ENCODE data around the gene MLLT3. TPM values are rescaled to one million over a fixed set of nuclear protein-coding genes. Genes with fewer than 3 reads are reported as not detected.

Gene MLLT3
- total and polyA plus RNA-seq, 4 donors = 22.0 to 42.3 (median 31.1) TPM

- no peak for DNase-seq (ENCODE audit: low read depth in 4 of 6, low spot score in 6 of 6)
- 92% methylated on average over 2 of the region's 3 CpGs for WGBS (ENCODE audit: insufficient coverage)
- no peaks in the 10 kb centered on the region for H3K4me1 ChIP-seq (ENCODE audit: control insufficient read depth, insufficient read depth, low read length)
- H3K4me3 ChIP-seq (ENCODE audit: low read depth, low read length) = no peak overlapping the region
- no peaks in the 10 kb centered on the region for H3K27me3 ChIP-seq (ENCODE audit: control insufficient read depth, insufficient read depth, low read length)
- no peaks in the 10 kb centered on the region for H3K36me3 ChIP-seq (ENCODE audit: control insufficient read depth, insufficient read depth, low read length)
- no peak overlapping the region for H3K27ac ChIP-seq (ENCODE audit: low read depth, low read length)
- no peaks in the 10 kb centered on the region for H3K9me3 ChIP-seq (ENCODE audit: control insufficient read depth, insufficient read depth, low read length)
Measured at GRCh38 chr9:20462410-20462809, 159.9 kb downstream of the MLLT3 start.

GRCh38 chr9:20447291-20447690 lies 175.0 kb downstream of the MLLT3 start:
- no peak overlapping the region for H3K4me3 ChIP-seq (ENCODE audit: low read depth, low read length)

GRCh38 chr9:20446248-20446647 lies 176.1 kb downstream of the MLLT3 start:
- H3K4me1 ChIP-seq (ENCODE audit: control insufficient read depth, insufficient read depth, low read length) = no peaks in the 10 kb centered on the region
- H3K9me3 ChIP-seq (ENCODE audit: control insufficient read depth, insufficient read depth, low read length) = no peaks in the 10 kb centered on the region
- H3K27me3 ChIP-seq (ENCODE audit: control insufficient read depth, insufficient read depth, low read length) = no peaks in the 10 kb centered on the region
- no peaks in the 10 kb centered on the region for H3K36me3 ChIP-seq (ENCODE audit: control insufficient read depth, insufficient read depth, low read length)
- H3K4me3 ChIP-seq (ENCODE audit: low read depth, low read length) = no peak overlapping the region
- no peak overlapping the region for H3K27ac ChIP-seq (ENCODE audit: low read depth, low read length)
- WGBS (ENCODE audit: insufficient coverage) = 100% methylated on average over 1 of the region's 5 CpGs
- DNase-seq (ENCODE audit: low read depth in 4 of 6, low spot score in 6 of 6) = no peak

More at GRCh38 chr9:20447291-20447690, 175.0 kb downstream of the MLLT3 start:
- H3K27me3 ChIP-seq (ENCODE audit: control insufficient read depth, insufficient read depth, low read length) = no peaks in the 10 kb centered on the region
- DNase-seq (ENCODE audit: low read depth in 4 of 6, low spot score in 6 of 6) = no peak
- no peaks in the 10 kb centered on the region for H3K9me3 ChIP-seq (ENCODE audit: control insufficient read depth, insufficient read depth, low read length)
- no peaks in the 10 kb centered on the region for H3K36me3 ChIP-seq (ENCODE audit: control insufficient read depth, insufficient read depth, low read length)
- H3K27ac ChIP-seq (ENCODE audit: low read depth, low read length) = no peak overlapping the region
- no peaks in the 10 kb centered on the region for H3K4me1 ChIP-seq (ENCODE audit: control insufficient read depth, insufficient read depth, low read length)

GRCh38 chr9:20442461-20443319 lies 179.6 kb downstream of the MLLT3 start:
- H3K36me3 ChIP-seq (ENCODE audit: control insufficient read depth, insufficient read depth, low read length) = no peaks in the 10 kb centered on the region
- no peaks in the 10 kb centered on the region for H3K4me1 ChIP-seq (ENCODE audit: control insufficient read depth, insufficient read depth, low read length)
- H3K27me3 ChIP-seq (ENCODE audit: control insufficient read depth, insufficient read depth, low read length) = no peaks in the 10 kb centered on the region
- H3K27ac ChIP-seq (ENCODE audit: low read depth, low read length) = no peak overlapping the region
- DNase-seq (ENCODE audit: low read depth in 4 of 6, low spot score in 6 of 6) = peak in 3 of 6 donors; percentile 19 to 96 (median 71)
- H3K4me3 ChIP-seq (ENCODE audit: low read depth, low read length) = no peak overlapping the region
- WGBS (ENCODE audit: insufficient coverage) = 40% methylated on average over 1 of the region's 3 CpGs
- no peaks in the 10 kb centered on the region for H3K9me3 ChIP-seq (ENCODE audit: control insufficient read depth, insufficient read depth, low read length)

GRCh38 chr9:20441711-20442423 lies 180.4 kb downstream of the MLLT3 start:
- Histone ChIP-seq H3K27ac (ENCODE audit: low read depth, low read length) (no peak overlapping the region), H3K4me3 (ENCODE audit: low read depth, low read length) (no peak overlapping the region)
- no CpG with 5 or more reads among the region's 4 CpGs for WGBS (ENCODE audit: insufficient coverage)

GRCh38 chr9:20441166-20441565 lies 181.1 kb downstream of the MLLT3 start:
- WGBS (ENCODE audit: insufficient coverage) = no CpG with 5 or more reads among the region's 4 CpGs
- Histone ChIP-seq H3K4me1 (ENCODE audit: control insufficient read depth, insufficient read depth, low read length) (no peaks in the 10 kb centered on the region), H3K27ac (ENCODE audit: low read depth, low read length) (no peak overlapping the region), H3K27me3 (ENCODE audit: control insufficient read depth, insufficient read depth, low read length) (no peaks in the 10 kb centered on the region), H3K4me3 (ENCODE audit: low read depth, low read length) (no peak overlapping the region), H3K36me3 (ENCODE audit: control insufficient read depth, insufficient read depth, low read length) (no peaks in the 10 kb centered on the region), H3K9me3 (ENCODE audit: control insufficient read depth, insufficient read depth, low read length) (no peaks in the 10 kb centered on the region)
- DNase-seq (ENCODE audit: low read depth in 4 of 6, low spot score in 6 of 6) = no peak

More at GRCh38 chr9:20441711-20442423, 180.4 kb downstream of the MLLT3 start:
- DNase-seq (ENCODE audit: low read depth in 4 of 6, low spot score in 6 of 6) = peak in 1 of 6 donors; percentile 67
- no peaks in the 10 kb centered on the region for H3K9me3 ChIP-seq (ENCODE audit: control insufficient read depth, insufficient read depth, low read length)
- H3K27me3 ChIP-seq (ENCODE audit: control insufficient read depth, insufficient read depth, low read length) = no peaks in the 10 kb centered on the region
- no peaks in the 10 kb centered on the region for H3K4me1 ChIP-seq (ENCODE audit: control insufficient read depth, insufficient read depth, low read length)
- no peaks in the 10 kb centered on the region for H3K36me3 ChIP-seq (ENCODE audit: control insufficient read depth, insufficient read depth, low read length)

- no peaks in the 10 kb centered on the region for H3K36me3 ChIP-seq (ENCODE audit: control insufficient read depth, insufficient read depth, low read length)
- no peak overlapping the region for H3K4me3 ChIP-seq (ENCODE audit: low read depth, low read length)
- H3K9me3 ChIP-seq (ENCODE audit: control insufficient read depth, insufficient read depth, low read length) = no peaks in the 10 kb centered on the region
- H3K27me3 ChIP-seq (ENCODE audit: control insufficient read depth, insufficient read depth, low read length) = no peaks in the 10 kb centered on the region
- DNase-seq (ENCODE audit: low read depth in 4 of 6, low spot score in 6 of 6) = no peak
- no peaks in the 10 kb centered on the region for H3K4me1 ChIP-seq (ENCODE audit: control insufficient read depth, insufficient read depth, low read length)
- H3K27ac ChIP-seq (ENCODE audit: low read depth, low read length) = no peak overlapping the region
- WGBS (ENCODE audit: insufficient coverage) = no CpG with 5 or more reads among the region's 2 CpGs
Measured at GRCh38 chr9:20437476-20437875, 184.8 kb downstream of the MLLT3 start.

- no CpG with 5 or more reads among the region's 1 CpG for WGBS (ENCODE audit: insufficient coverage)
- Histone ChIP-seq H3K4me3 (ENCODE audit: low read depth, low read length) (no peak overlapping the region), H3K4me1 (ENCODE audit: control insufficient read depth, insufficient read depth, low read length) (no peaks in the 10 kb centered on the region), H3K27ac (ENCODE audit: low read depth, low read length) (no peak overlapping the region), H3K36me3 (ENCODE audit: control insufficient read depth, insufficient read depth, low read length) (no peaks in the 10 kb centered on the region), H3K27me3 (ENCODE audit: control insufficient read depth, insufficient read depth, low read length) (no peaks in the 10 kb centered on the region), H3K9me3 (ENCODE audit: control insufficient read depth, insufficient read depth, low read length) (no peaks in the 10 kb centered on the region)
- no peak for DNase-seq (ENCODE audit: low read depth in 4 of 6, low spot score in 6 of 6)
Measured at GRCh38 chr9:20436476-20437195, 185.7 kb downstream of the MLLT3 start.

- Histone ChIP-seq H3K4me1 (ENCODE audit: control insufficient read depth, insufficient read depth, low read length) (no peaks in the 10 kb centered on the region), H3K9me3 (ENCODE audit: control insufficient read depth, insufficient read depth, low read length) (no peaks in the 10 kb centered on the region), H3K27me3 (ENCODE audit: control insufficient read depth, insufficient read depth, low read length) (no peaks in the 10 kb centered on the region), H3K27ac (ENCODE audit: low read depth, low read length) (no peak overlapping the region), H3K36me3 (ENCODE audit: control insufficient read depth, insufficient read depth, low read length) (no peaks in the 10 kb centered on the region), H3K4me3 (ENCODE audit: low read depth, low read length) (no peak overlapping the region)
- no peak for DNase-seq (ENCODE audit: low read depth in 4 of 6, low spot score in 6 of 6)
- WGBS (ENCODE audit: insufficient coverage) = no CpG with 5 or more reads among the region's 1 CpG
Measured at GRCh38 chr9:20428976-20429375, 193.3 kb downstream of the MLLT3 start.

Measured in spinal cord (tissue), 10 donors.